Muscle of leg (tissue), 11 donors: ENCODE results near the gene DPM1. TPM values are rescaled to one million over a fixed set of nuclear protein-coding genes. Genes with fewer than 3 reads are reported as not detected.

Experiments used
- DNase-seq: peaks from one replicate; pipeline ENCODE4 v3.0.0; 2013
- H3K27ac ChIP-seq: one replicate; pipeline ENCODE4 v1.5.1; 2013; ENCODE audit warnings: mild to moderate bottlenecking, low read length, control low read depth
- H3K27me3 ChIP-seq: one replicate; pipeline ENCODE4 v1.6.1; 2013; ENCODE audit warnings: low read length; ENCODE audit not compliant: control insufficient read depth, insufficient read depth
- H3K36me3 ChIP-seq: one replicate; pipeline ENCODE4 v1.6.1; 2013; ENCODE audit warnings: low read length; ENCODE audit not compliant: control insufficient read depth, insufficient read depth
- H3K4me1 ChIP-seq: one replicate; pipeline ENCODE4 v1.6.1; 2013; ENCODE audit warnings: low read length; ENCODE audit not compliant: control insufficient read depth, insufficient read depth
- H3K4me3 ChIP-seq: one replicate; pipeline ENCODE4 v1.5.1; 2013; ENCODE audit warnings: low read length, control low read depth
- H3K9me3 ChIP-seq: replicated peaks from 2 replicates; pipeline ENCODE4 v1.6.1; 2013; ENCODE audit warnings: low read depth, low read length; ENCODE audit not compliant: control insufficient read depth
- WGBS: methylation state at CpG from one replicate; pipeline ENCODE4 v1.1.5; 2013; ENCODE audit warnings: missing lambda C conversion rate; ENCODE audit not compliant: insufficient coverage; 5-methylcytosine and 5-hydroxymethylcytosine counted together
- polyA plus RNA-seq, 8 donors: library from polyadenylated mRNA; unstranded; fragments of 120-200 nt; gene quantifications; one replicate each; pipeline versions ENCODE4 v1.2.1 to v1.2.3, GENCODE V29; 2013; ENCODE audit warnings: inconsistent platforms in 1 of 8, low replicate concordance in 1 of 8; ENCODE audit not compliant: insufficient read length in 8 of 8, insufficient read depth in 1 of 8
- total RNA-seq: library from RNA; stranded (reverse); fragments of 120-200 nt; gene quantifications from one replicate; pipeline ENCODE4 v1.2.4, GENCODE V29; 2013

Gene DPM1
- total and polyA plus RNA-seq, 9 donors, result 41.1 to 52.3 (median 46.0) TPM

DNA sequence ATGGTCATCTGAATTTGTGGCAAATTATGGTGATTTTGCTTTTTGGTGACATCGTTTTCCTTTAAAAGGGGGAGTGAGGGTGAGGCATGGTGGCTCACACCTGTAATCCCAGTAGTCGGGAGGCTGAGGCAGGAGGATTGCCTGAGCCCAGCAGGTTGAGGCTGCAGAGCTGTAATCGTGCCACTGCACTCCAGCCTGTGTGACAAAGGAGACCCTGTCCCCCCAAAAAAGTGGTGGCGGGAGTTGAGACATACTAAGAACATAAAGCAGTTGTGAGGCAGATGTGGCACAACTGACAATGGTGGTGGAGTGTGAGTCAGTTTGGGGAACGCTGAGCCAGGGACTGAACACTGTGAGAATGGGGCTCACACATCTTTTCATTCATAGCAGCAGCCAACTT lies 72.6 kb downstream of the DPM1 start:
- WGBS, result 77% methylated on average over 3 of the region's 5 CpGs
- Histone ChIP-seq H3K4me1 (no peaks in the 10 kb centered on the region), H3K36me3 (peaks cover 25% of the 10 kb centered on the region), H3K9me3 (no peaks in the 10 kb centered on the region), H3K4me3 (no peak overlapping the region), H3K27ac (no peak overlapping the region), H3K27me3 (no peaks in the 10 kb centered on the region)
- no peak for DNase-seq

DNA sequence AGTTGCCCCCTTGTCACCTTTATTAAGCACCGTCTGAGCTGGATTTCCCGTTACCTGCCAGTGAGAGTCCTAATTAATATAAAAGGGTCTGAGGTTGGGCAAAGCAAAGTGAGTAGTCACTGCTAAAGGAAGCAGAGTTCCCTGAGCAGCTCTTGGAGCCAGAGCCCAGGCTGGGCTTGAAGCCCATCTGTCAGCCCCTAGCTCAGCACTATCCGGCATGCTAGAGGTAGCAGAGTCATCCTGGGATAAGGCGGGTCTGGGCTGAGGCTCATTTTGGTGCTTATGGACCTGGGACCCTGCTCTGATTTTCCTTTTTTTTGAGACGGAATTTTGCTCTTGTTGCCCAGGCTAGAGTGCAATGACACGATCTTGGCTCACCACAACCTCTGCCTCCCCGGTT lies 73.3 kb downstream of the DPM1 start:
- H3K27ac ChIP-seq, result no peak overlapping the region
- no peaks in the 10 kb centered on the region for H3K27me3 ChIP-seq
- 89% methylated on average over 2 of the region's 7 CpGs for WGBS
- no peak for DNase-seq
- no peaks in the 10 kb centered on the region for H3K4me1 ChIP-seq
- no peaks in the 10 kb centered on the region for H3K9me3 ChIP-seq
- peaks cover 25% of the 10 kb centered on the region for H3K36me3 ChIP-seq
- H3K4me3 ChIP-seq, result no peak overlapping the region

Other genes starting within 250 kb of the DPM1 start
- 0.93 TPM for gene PARD6B, start 227.0 kb downstream of the DPM1 start, total RNA-seq
- under 1 TPM; 0.22 to 0.97 (median 0.54) TPM for gene PARD6B, start 227.0 kb downstream of the DPM1 start, polyA plus RNA-seq
- 4.0 TPM for gene BCAS4, start 163.5 kb downstream of the DPM1 start, total RNA-seq
- 1 to 10 TPM; 3.4 to 5.8 (median 3.8) TPM for gene BCAS4, start 163.5 kb downstream of the DPM1 start, polyA plus RNA-seq
- gene ADNP, start 27.1 kb downstream of the DPM1 start, total RNA-seq, result 37.9 TPM
- gene ADNP, start 27.1 kb downstream of the DPM1 start, polyA plus RNA-seq, result 10 to 100 TPM; 50.3 to 68.5 (median 54.6) TPM
- gene MOCS3, start 286 bp upstream of the DPM1 start, total RNA-seq, result 3.8 TPM
- 1 to 10 TPM; 2.9 to 4.0 (median 3.4) TPM for gene MOCS3, start 286 bp upstream of the DPM1 start, polyA plus RNA-seq
- gene KCNG1, start 64.6 kb upstream of the DPM1 start, total RNA-seq, result 0.44 TPM
- gene KCNG1, start 64.6 kb upstream of the DPM1 start, polyA plus RNA-seq, result 1 to 10 TPM in 3 of 8 donors, under 1 TPM in 5; 0.27 to 2.2 (median 0.58) TPM